ENCODE measurements around the gene CEP44. TPM values are rescaled to one million over a fixed set of nuclear protein-coding genes. Genes with fewer than 3 reads are reported as not detected.

The CEP44 gene
- total RNA-seq, 4 donors from 2014 or later = 5.8 to 13.9 (median 9.0) TPM

DNA sequence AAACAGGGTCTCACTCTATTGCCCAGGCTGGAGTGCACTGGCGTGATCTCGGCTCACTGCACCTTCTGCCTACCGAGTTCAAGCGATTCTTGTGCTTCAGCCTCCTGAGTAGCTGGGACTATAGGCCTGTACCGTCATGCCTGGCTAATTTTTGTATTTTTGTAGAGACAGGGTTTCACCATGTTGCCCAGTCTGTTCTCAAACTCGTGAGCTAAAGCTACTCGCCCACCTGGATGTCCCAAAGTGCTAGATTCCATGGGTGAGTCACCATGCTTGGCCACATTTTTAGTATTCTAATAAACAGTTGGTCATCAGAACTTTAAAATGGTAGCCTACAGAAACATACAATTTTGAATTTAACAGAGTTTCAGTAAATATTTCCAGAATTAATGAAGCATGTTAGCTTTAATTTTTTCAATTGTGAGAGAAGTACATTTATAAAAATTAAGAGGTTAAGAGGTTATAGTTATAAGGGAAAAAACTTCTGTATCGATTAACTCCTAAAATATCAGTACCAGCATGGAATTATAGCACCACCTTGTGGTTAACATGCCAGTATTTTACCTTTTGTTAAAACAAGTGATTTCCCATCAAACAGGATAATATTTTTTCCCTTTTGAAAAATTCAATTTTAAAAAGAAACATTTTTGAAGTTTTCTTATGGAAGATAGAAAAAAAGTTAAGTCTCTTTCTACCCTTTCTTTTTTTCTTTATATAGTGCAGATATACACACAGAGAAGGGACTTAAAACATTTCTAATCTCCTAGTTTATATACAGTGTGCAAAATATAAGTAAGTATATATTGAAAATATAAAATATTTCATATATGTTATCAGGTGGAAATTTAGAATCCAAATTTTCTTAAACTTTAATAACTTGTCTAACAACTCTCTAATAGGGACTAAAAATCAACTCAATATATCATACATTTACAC, 35.4 kb downstream of the CEP44 start:
- DNase-seq (ENCODE audit: low spot score) (no peak), ATAC-seq (ENCODE audit: low FRiP score) (no peak)
- TF ChIP-seq, protein P1, sequence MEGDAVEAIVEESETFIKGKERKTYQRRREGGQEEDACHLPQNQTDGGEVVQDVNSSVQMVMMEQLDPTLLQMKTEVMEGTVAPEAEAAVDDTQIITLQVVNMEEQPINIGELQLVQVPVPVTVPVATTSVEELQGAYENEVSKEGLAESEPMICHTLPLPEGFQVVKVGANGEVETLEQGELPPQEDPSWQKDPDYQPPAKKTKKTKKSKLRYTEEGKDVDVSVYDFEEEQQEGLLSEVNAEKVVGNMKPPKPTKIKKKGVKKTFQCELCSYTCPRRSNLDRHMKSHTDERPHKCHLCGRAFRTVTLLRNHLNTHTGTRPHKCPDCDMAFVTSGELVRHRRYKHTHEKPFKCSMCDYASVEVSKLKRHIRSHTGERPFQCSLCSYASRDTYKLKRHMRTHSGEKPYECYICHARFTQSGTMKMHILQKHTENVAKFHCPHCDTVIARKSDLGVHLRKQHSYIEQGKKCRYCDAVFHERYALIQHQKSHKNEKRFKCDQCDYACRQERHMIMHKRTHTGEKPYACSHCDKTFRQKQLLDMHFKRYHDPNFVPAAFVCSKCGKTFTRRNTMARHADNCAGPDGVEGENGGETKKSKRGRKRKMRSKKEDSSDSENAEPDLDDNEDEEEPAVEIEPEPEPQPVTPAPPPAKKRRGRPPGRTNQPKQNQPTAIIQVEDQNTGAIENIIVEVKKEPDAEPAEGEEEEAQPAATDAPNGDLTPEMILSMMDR (IDR thresholded peaks at IDR 0.05) = no peak

DNA sequence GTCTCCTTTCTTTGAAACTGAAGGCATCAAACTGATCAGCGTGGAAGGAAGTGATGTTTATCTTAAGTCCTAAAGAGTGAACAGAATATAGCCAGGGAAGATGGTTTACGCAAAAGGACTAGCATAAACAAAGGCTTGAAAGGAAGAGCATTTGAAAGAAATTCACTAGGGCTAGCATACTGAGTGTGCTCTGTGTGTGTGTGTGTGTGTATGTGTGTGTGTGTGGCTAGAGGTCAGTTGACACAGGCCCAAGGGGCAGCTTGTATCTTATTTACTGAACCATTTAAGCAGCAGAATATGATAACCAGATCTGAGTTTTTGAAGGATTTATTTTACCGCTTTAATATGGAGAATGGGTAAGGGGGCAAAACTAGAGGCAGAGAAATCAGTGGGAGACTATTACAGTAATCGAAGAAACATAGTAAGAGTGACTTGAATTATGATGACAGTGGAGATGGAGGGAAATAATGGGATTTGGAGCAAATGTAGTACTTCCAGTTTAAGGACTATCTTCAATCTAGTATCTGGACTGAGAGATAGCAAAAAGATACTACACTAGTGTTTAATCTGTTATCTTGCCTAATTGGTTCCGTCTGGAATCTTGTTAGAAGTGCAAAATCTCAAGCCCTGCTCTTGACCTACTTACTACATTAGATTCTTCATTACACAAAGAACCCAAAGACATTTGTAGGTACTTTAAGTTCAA, 36.9 kb downstream of the CEP44 start:
- no peak for ATAC-seq (ENCODE audit: low FRiP score)
- TF ChIP-seq, protein P1 (IDR thresholded peaks at IDR 0.05) = no peak
- no peak for DNase-seq (ENCODE audit: low spot score)

DNA sequence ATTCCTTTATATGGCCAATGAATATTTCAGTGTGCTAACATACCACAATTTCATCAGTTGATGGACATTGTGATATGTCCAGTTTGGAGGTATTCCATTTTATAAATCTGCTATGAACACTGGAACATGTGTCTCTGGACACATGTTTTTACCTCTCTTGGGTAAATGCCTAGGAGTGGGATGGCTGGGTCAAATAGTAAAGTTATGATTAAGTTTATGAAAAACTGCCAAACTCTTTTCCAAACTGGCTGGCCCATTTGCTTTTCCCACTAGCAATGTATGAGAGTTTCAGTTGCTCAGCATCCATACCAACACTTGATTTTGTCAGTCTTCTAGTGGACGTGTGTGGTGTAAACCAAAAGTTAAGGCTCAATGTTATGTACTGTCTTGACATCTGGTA, 40.5 kb downstream of the CEP44 start:
- TF ChIP-seq, protein P1 (IDR thresholded peaks at IDR 0.05) = no peak
- ATAC-seq (ENCODE audit: low FRiP score) = no peak
- no peak for DNase-seq (ENCODE audit: low spot score)

DNA sequence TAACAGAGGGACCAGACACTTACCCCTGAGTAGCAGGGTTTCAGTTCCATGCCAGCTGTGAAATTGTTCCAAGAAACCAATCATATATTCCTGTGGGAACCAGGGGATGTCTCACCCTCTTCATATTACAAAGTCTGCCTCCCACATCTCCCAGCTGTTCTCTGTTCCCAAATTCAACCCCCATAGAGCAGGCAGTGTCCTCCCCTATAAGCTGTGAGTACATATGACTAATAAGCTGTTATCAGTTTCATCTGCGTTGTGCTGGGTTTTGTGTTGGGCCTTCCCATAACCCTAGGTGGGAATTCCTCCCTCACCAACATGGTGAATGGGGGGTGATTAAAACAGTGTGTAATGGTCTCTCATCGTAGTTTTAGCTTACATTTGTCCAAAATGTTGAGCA, 41.0 kb downstream of the CEP44 start:
- ATAC-seq (ENCODE audit: low FRiP score) = no peak
- no peak for DNase-seq (ENCODE audit: low spot score)
- TF ChIP-seq, protein P1 (IDR thresholded peaks at IDR 0.05) = no peak

DNA sequence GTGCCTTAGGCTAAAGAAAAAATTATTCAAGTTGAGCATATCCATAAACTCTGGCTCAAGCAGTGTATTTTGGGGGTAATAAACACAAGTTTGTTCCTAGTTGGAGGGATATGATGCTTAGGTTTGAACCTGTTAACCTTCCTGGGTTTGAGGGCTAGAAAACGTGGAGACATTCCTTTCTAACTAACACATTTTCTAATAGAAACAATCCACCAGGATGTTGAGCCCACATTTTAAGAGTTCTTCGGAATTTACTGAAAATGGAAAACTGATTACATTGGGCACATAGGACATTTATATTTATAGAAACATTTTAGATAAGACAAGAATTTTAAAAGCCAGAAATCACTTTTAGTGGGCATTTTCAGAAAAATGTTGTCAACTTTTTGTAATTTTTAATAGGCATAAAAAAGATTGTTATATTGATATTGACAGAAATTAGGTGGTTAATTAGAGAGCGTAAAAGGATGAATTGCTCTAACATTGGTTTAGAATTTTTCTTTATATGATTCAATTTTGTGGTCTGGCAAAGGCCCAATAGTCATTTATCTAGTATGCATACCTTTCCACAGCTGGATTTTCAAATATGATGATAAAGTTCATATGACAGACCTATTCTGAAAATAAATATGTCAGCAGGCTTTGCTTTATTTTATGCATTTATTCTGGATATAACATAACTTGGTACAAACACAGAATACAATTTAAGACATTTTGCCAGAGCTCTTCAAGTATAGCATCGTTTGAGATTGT, 49.2 kb downstream of the CEP44 start:
- ATAC-seq (ENCODE audit: low FRiP score) = no peak
- no peak for DNase-seq (ENCODE audit: low spot score)
- TF ChIP-seq, protein P1 (IDR thresholded peaks at IDR 0.05) = no peak

DNA sequence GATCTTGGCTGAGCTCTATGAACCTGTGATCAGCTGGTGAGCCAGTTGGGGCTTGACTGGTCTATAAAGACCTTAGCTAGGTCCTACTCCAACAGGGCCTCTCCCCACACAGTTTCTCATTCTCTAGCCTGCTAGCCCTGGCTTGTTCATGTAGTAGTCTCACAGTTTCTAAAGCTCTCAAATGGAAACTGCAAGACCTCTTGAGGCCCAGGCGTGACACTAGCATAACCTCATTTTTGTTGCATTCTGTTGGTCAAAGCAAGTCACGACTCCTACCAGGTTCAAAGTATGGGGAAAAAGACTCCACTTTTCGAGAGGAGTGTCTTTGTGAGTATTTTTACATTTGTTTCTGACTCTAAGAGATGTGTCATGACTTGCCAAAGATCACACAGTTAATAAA, 50.9 kb downstream of the CEP44 start:
- no peak for DNase-seq (ENCODE audit: low spot score)
- ATAC-seq (ENCODE audit: low FRiP score) = no peak
- TF ChIP-seq, protein P1 (IDR thresholded peaks at IDR 0.05) = no peak

Data from omental fat pad (tissue), 4 donors.